Endothelial cell of umbilical vein (primary cell): ENCODE measurements around the gene FMN1. TPM values are rescaled to one million over a fixed set of nuclear protein-coding genes. Genes with fewer than 3 reads are reported as not detected.

Source experiments
- BruUV-seq: library from RNA; stranded (reverse); fragments of 400-500 nt; replicated peaks from 2 replicates; lab custom pipeline; 2021; lab: Mats Ljungman, UMichigan
- CTCF ChIA-PET: fragments of 300-600, 350-600 bp; sonication (Branson Sonifier 250); formaldehyde crosslinking; loops from one replicate; lab custom pipeline; 2021; ENCODE audit warnings: antibody characterized with exemption, inconsistent platforms; lab: Charles Lee
- POLR2A ChIA-PET: fragments of 300-600, 350-600 bp; sonication (Branson Sonifier 250); formaldehyde crosslinking; loops from one replicate; lab custom pipeline; 2021; ENCODE audit warnings: antibody characterized with exemption, inconsistent platforms; lab: Charles Lee
- DNase-seq: peaks from one replicate; pipeline ENCODE4 v3.0.0-alpha.2; 2011; ENCODE audit warnings: low read depth, low spot score
- FAIRE-seq: peaks from 2 replicates; lab custom pipeline; 2011; peaks lifted over from hg19 to GRCh38; lab: Jason Lieb, UNC
- H2AFZ ChIP-seq: 2 replicates; pipeline ENCODE4 v1.6.0; 2012; ENCODE audit warnings: low read depth, low read length, control low read depth, inconsistent platforms
- H3K27ac ChIP-seq: 2 replicates; pipeline ENCODE4 v1.5.1; 2011; ENCODE audit warnings: low read depth, mild to moderate bottlenecking, control low read depth, low read length, moderate library complexity; ENCODE audit not compliant: insufficient read depth
- H3K27me3 ChIP-seq, 2 experiments: 2 replicates each; pipeline versions ENCODE4 v1.6.0 to v1.6.1; 2011; ENCODE audit warnings: low read length in 2 of 2, mixed read lengths in 1 of 2; ENCODE audit not compliant: control insufficient read depth in 2 of 2, insufficient read depth in 2 of 2
- H3K36me3 ChIP-seq, 2 experiments: 2 replicates in 1 of 2; 3 replicates in 1 of 2; pipeline ENCODE4 v1.5.1; 2011; ENCODE audit warnings: low read length in 2 of 2, mild to moderate bottlenecking in 1 of 2, moderate library complexity in 1 of 2; ENCODE audit not compliant: control insufficient read depth in 2 of 2, insufficient read depth in 2 of 2; ENCODE audit errors: extremely low read depth in 1 of 2
- H3K4me1 ChIP-seq: 3 replicates; pipeline ENCODE4 v1.5.1; 2011; ENCODE audit warnings: mild to moderate bottlenecking, low read length; ENCODE audit not compliant: control insufficient read depth, insufficient read depth; ENCODE audit errors: extremely low read depth
- H3K4me2 ChIP-seq: 2 replicates; pipeline ENCODE4 v1.6.1; 2011; ENCODE audit warnings: low read length, control low read depth, mixed read lengths; ENCODE audit not compliant: insufficient read depth
- H3K4me3 ChIP-seq, 3 experiments: fragments of 200-600 bp in 1 of 3; sonication (generic), shearing (Covaris generic) in 1 of 3; replicated peaks in 1 of 3; 2 replicates each; pipeline ENCODE4 v1.5.1; 2011 to 2016; ENCODE audit warnings: control low read depth in 3 of 3, low read length in 3 of 3, mild to moderate bottlenecking in 2 of 3, inconsistent platforms in 1 of 3, low read depth in 1 of 3, moderate library complexity in 1 of 3; ENCODE audit not compliant: insufficient read depth in 1 of 3
- H3K79me2 ChIP-seq: 2 replicates; pipeline ENCODE4 v1.6.0; 2012; ENCODE audit warnings: low read length, inconsistent platforms; ENCODE audit not compliant: control insufficient read depth, insufficient read depth
- H3K9ac ChIP-seq: replicated peaks from 2 replicates; pipeline ENCODE3; 2011; ENCODE audit warnings: low read length, control low read depth; ENCODE audit not compliant: insufficient read depth; ENCODE audit errors: extremely low read depth
- H3K9me1 ChIP-seq: replicated peaks from 3 replicates; pipeline ENCODE4 v1.6.0; 2011; ENCODE audit warnings: mild to moderate bottlenecking, low read length; ENCODE audit not compliant: control insufficient read depth, insufficient read depth; ENCODE audit errors: extremely low read depth
- H3K9me3 ChIP-seq: replicated peaks from 2 replicates; pipeline ENCODE4 v1.5.1; 2012; ENCODE audit warnings: low read length, inconsistent platforms; ENCODE audit not compliant: control insufficient read depth, insufficient read depth
- H4K20me1 ChIP-seq: replicated peaks from 2 replicates; pipeline ENCODE3; 2011; ENCODE audit warnings: mild to moderate bottlenecking, low read length; ENCODE audit not compliant: control insufficient read depth, insufficient read depth; ENCODE audit errors: extremely low read depth
- EZH2 ChIP-seq: IDR thresholded peaks from 2 replicates; pipeline ENCODE4 v1.6.1; 2012; ENCODE audit warnings: borderline replicate concordance, low read depth, mild to moderate bottlenecking, moderate library complexity, low read length, inconsistent platforms; ENCODE audit not compliant: severe bottlenecking
- FOS ChIP-seq: IDR thresholded peaks from 2 replicates; pipeline ENCODE4 v1.6.1; 2011; ENCODE audit warnings: mild to moderate bottlenecking, low read length, moderate library complexity, borderline replicate concordance; ENCODE audit not compliant: insufficient read depth
- GATA2 ChIP-seq: IDR thresholded peaks from 2 replicates; pipeline ENCODE4 v1.7.0; 2011; ENCODE audit warnings: low read depth, mild to moderate bottlenecking, moderate library complexity, mixed read lengths, low read length; ENCODE audit not compliant: insufficient read length, insufficient read depth
- JUN ChIP-seq: IDR thresholded peaks from 2 replicates; pipeline ENCODE4 v1.6.1; 2011; ENCODE audit warnings: borderline replicate concordance, low read depth; ENCODE audit not compliant: insufficient read length, insufficient read depth
- MYC ChIP-seq: IDR thresholded peaks from one replicate; pipeline ENCODE4 v1.6.1; 2011; ENCODE audit warnings: mild to moderate bottlenecking, low read depth, low read length
- POLR2A ChIP-seq: IDR thresholded peaks from 2 replicates; pipeline ENCODE4 v1.6.1; 2012; ENCODE audit warnings: low read depth, mild to moderate bottlenecking, control low read depth, low read length
- POLR2AphosphoS5 ChIP-seq: IDR thresholded peaks from 2 replicates; pipeline ENCODE4 v1.6.1; 2012; ENCODE audit warnings: low read depth, mild to moderate bottlenecking, control low read depth, low read length, moderate library complexity; ENCODE audit not compliant: insufficient read depth
- dilution Hi-C: fragments of 300-500 bp; cut with MboI; formaldehyde crosslinking; loops from one replicate; pipeline ENCODE4 v1.15.0; 2019; ENCODE audit warnings: low sequenced_read_pairs; ENCODE audit not compliant: extremely low pct_ligation_motif_present
- intact Hi-C: fragments of 100-400 bp; cut with micrococcal nuclease; formaldehyde crosslinking; loops from one replicate; pipeline ENCODE4 v1.10.0; 2022
- polyA plus RNA-seq, 4 experiments: library from polyadenylated mRNA; depleted of rRNA in 3 of 4; stranded (reverse) in 3 of 4; unstranded in 1 of 4; fragments of >200 nt; gene quantifications; 2 replicates each; pipeline versions ENCODE4 v1.2.1 to v1.2.3, GENCODE V29; 2011 to 2012; ENCODE audit warnings: missing spikeins in 1 of 4
- total RNA-seq: library from RNA; stranded (reverse); gene quantifications from 2 replicates; pipeline ENCODE4 v1.2.3, GENCODE V29; 2021
- TF ChIP-seq, protein P1 (sequence below), 2 donors: IDR thresholded peaks; 1 replicate in 1 of 2; 2 replicates in 1 of 2; pipeline ENCODE4 v1.5.1; 2011; ENCODE audit warnings: low read length in 2 of 2, mild to moderate bottlenecking in 2 of 2, moderate library complexity in 2 of 2, control low read depth in 1 of 2, inconsistent platforms in 1 of 2, low read depth in 1 of 2; ENCODE audit not compliant: insufficient read depth in 1 of 2; ENCODE audit errors: extremely low read depth in 1 of 2

Gene FMN1
- total and polyA plus RNA-seq, 2 donors (not counting 3 experiments of a cell fraction or from before 2014, with no cell fraction given), result 0.01 to 0.29 TPM

- TF ChIP-seq FOS, result no peak
- TF ChIP-seq POLR2AphosphoS5, result no peak
- TF ChIP-seq, protein P1, sequence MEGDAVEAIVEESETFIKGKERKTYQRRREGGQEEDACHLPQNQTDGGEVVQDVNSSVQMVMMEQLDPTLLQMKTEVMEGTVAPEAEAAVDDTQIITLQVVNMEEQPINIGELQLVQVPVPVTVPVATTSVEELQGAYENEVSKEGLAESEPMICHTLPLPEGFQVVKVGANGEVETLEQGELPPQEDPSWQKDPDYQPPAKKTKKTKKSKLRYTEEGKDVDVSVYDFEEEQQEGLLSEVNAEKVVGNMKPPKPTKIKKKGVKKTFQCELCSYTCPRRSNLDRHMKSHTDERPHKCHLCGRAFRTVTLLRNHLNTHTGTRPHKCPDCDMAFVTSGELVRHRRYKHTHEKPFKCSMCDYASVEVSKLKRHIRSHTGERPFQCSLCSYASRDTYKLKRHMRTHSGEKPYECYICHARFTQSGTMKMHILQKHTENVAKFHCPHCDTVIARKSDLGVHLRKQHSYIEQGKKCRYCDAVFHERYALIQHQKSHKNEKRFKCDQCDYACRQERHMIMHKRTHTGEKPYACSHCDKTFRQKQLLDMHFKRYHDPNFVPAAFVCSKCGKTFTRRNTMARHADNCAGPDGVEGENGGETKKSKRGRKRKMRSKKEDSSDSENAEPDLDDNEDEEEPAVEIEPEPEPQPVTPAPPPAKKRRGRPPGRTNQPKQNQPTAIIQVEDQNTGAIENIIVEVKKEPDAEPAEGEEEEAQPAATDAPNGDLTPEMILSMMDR (IDR thresholded peaks at IDR 0.05; ENCODE audit: extremely low read depth in 1 of 2, insufficient read depth in 1 of 2, low read depth in 1 of 2, low read length in 2 of 2), result no peak
- TF ChIP-seq MYC, result no peak
- TF ChIP-seq POLR2A, result no peak
- no peak for TF ChIP-seq JUN
- TF ChIP-seq GATA2, result no peak
- no peak for TF ChIP-seq EZH2
- Histone ChIP-seq H3K9me1 (no peaks in the 10 kb centered on the region), H4K20me1 (no peaks in the 10 kb centered on the region), H3K27ac (no peak overlapping the region), H3K4me2 (no peak overlapping the region), H3K9me3 (no peaks in the 10 kb centered on the region), H3K4me3 (no peak overlapping the region), H3K9ac (no peak overlapping the region), H3K36me3 (no peaks in the 10 kb centered on the region), H3K79me2 (no peaks in the 10 kb centered on the region), H2AFZ (no peak overlapping the region), H3K4me1 (peaks cover 19% of the 10 kb centered on the region), H3K27me3 (no peaks in the 10 kb centered on the region)
- no peak for FAIRE-seq
- CTCF ChIA-PET, result no interaction called here
- no peak for DNase-seq
- intact Hi-C loops (no loop called here), dilution Hi-C loops (no loop called here)
- no TSS peak for BruUV-seq
- POLR2A ChIA-PET, result no interaction called here
These were observed 364.3 kb downstream of the FMN1 start for GRCh38 chr15:32830241-32830640.
